Measurements from ENCODE around the gene CHSY3. TPM values are rescaled to one million over a fixed set of nuclear protein-coding genes. Genes with fewer than 3 reads are reported as not detected.

The CHSY3 gene
- total RNA-seq, 3 donors from 2014 or later, result 0.52 to 0.96 (median 0.73) TPM

DNA sequence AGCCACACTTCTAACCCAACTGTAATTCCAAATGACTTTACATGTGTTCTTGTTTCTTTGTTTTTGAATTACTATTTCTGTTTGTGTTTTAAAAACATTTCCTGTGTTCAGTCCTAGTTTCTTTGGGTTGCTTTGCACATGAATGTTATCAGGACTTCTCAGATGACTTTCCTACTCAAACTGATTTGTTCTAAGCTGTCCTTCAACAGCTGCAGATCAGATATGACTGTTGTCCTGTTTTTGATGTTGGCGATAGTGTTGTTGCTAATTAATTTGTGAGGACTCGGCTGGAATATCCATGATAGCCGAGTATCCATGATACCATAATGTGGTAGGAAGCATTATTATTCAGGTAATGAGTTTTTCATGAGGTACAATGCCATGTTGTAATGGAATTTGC, 98.6 kb downstream of the CHSY3 start:
- Histone ChIP-seq H3K4me1 (ENCODE audit: low read depth) (no peaks in the 10 kb centered on the region), H3K4me3 (no peak overlapping the region), H3K36me3 (ENCODE audit: low read depth) (no peaks in the 10 kb centered on the region), H3K9me3 (no peaks in the 10 kb centered on the region)
- intact Hi-C loops (cut with DNase I, micrococcal nuclease), result no loop called here
- no peak for DNase-seq
- ATAC-seq, result no peak
- no peak for TF ChIP-seq CTCF (IDR thresholded peaks at IDR 0.05)

GRCh38 chr5:130011986-130012385, 107.7 kb downstream of the CHSY3 start:
- no peak for ATAC-seq
- intact Hi-C loops (cut with DNase I, micrococcal nuclease), result no loop called here
- Histone ChIP-seq H3K9me3 (peaks cover 9% of the 10 kb centered on the region), H3K36me3 (ENCODE audit: low read depth) (no peaks in the 10 kb centered on the region), H3K4me1 (ENCODE audit: low read depth) (no peaks in the 10 kb centered on the region), H3K4me3 (no peak overlapping the region)
- DNase-seq, result no peak
- TF ChIP-seq CTCF (IDR thresholded peaks at IDR 0.05), result no peak

GRCh38 chr5:130017173-130017572, 112.9 kb downstream of the CHSY3 start:
- TF ChIP-seq CTCF (IDR thresholded peaks at IDR 0.05), result no peak
- no peaks in the 10 kb centered on the region for H3K36me3 ChIP-seq (ENCODE audit: low read depth)
- no peaks in the 10 kb centered on the region for H3K4me1 ChIP-seq (ENCODE audit: low read depth)
- intact Hi-C loops (cut with DNase I, micrococcal nuclease), result no loop called here
- H3K4me3 ChIP-seq, result no peak overlapping the region
- ATAC-seq, result no peak
- peaks cover 9% of the 10 kb centered on the region for H3K9me3 ChIP-seq
- DNase-seq, result no peak

- peaks cover 6% of the 10 kb centered on the region for H3K9me3 ChIP-seq
- no peak for TF ChIP-seq CTCF (IDR thresholded peaks at IDR 0.05)
These were observed 114.4 kb downstream of the CHSY3 start for GRCh38 chr5:130018641-130019040.

DNA sequence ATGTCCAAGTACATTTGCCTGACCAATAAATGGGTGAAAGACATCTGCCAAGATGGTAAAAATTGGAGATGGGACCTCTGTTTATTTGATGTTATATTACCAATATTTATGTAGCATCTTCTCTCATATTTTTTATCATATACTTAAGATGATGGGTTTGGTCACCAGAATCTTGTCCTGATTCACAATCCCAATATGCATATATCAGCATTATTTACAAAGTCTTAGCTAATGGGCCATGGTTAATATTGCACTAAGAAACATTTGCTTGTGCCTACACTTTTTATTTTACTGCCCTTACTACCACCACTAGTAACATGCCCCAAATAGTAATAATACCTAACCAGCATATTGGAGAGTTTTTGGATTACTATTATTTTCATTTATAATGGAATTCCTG, 116.7 kb downstream of the CHSY3 start:
- Histone ChIP-seq H3K36me3 (ENCODE audit: low read depth) (no peaks in the 10 kb centered on the region), H3K4me3 (no peak overlapping the region), H3K9me3 (no peaks in the 10 kb centered on the region), H3K4me1 (ENCODE audit: low read depth) (no peaks in the 10 kb centered on the region)
- intact Hi-C loops (cut with DNase I, micrococcal nuclease), result no loop called here
- ATAC-seq (no peak), DNase-seq (no peak)
- no peak for TF ChIP-seq CTCF (IDR thresholded peaks at IDR 0.05)

More at GRCh38 chr5:130018641-130019040, 114.4 kb downstream of the CHSY3 start:
- no peaks in the 10 kb centered on the region for H3K4me1 ChIP-seq (ENCODE audit: low read depth)
- H3K36me3 ChIP-seq (ENCODE audit: low read depth), result no peaks in the 10 kb centered on the region
- DNase-seq, result no peak
- intact Hi-C loops (cut with DNase I, micrococcal nuclease), result no loop called here
- H3K4me3 ChIP-seq, result no peak overlapping the region
- no peak for ATAC-seq

- Histone ChIP-seq H3K4me3 (no peak overlapping the region), H3K9me3 (no peaks in the 10 kb centered on the region), H3K36me3 (ENCODE audit: low read depth) (no peaks in the 10 kb centered on the region), H3K4me1 (ENCODE audit: low read depth) (no peaks in the 10 kb centered on the region)
- intact Hi-C loops (cut with DNase I, micrococcal nuclease), result no loop called here
- TF ChIP-seq CTCF (IDR thresholded peaks at IDR 0.05), result no peak
- DNase-seq (no peak), ATAC-seq (no peak)
These were observed 117.6 kb downstream of the CHSY3 start for GRCh38 chr5:130021876-130022275.
